Astrocyte (in vitro differentiated cells and primary cell): ENCODE measurements around the gene C1orf52. TPM values are rescaled to one million over a fixed set of nuclear protein-coding genes. Genes with fewer than 3 reads are reported as not detected.

Experiments used
- DNase-seq: peaks from one replicate; pipeline ENCODE4 v3.0.0-alpha.2; 2010; ENCODE audit warnings: low read depth
- FAIRE-seq: peaks from 2 replicates; lab custom pipeline; 2011; peaks lifted over from hg19 to GRCh38; lab: Jason Lieb, UNC
- H2AFZ ChIP-seq: 2 replicates; pipeline ENCODE4 v1.6.0; 2012; ENCODE audit warnings: low read depth, low read length, inconsistent platforms
- H3K27ac ChIP-seq: 2 replicates; pipeline ENCODE4 v1.5.1; 2011; ENCODE audit warnings: low read depth, low read length, inconsistent platforms
- H3K27me3 ChIP-seq: 2 replicates; pipeline ENCODE4 v1.6.0; 2011; ENCODE audit warnings: low read length, inconsistent platforms; ENCODE audit not compliant: insufficient read depth
- H3K36me3 ChIP-seq: 2 replicates; pipeline ENCODE4 v1.5.1; 2011; ENCODE audit warnings: low read length, inconsistent platforms; ENCODE audit not compliant: insufficient read depth
- H3K4me1 ChIP-seq: 2 replicates; pipeline ENCODE4 v1.5.1; 2011; ENCODE audit warnings: low read length, inconsistent platforms; ENCODE audit not compliant: insufficient read depth
- H3K4me2 ChIP-seq: 2 replicates; pipeline ENCODE4 v1.6.0; 2012; ENCODE audit warnings: low read length, inconsistent platforms
- H3K4me3 ChIP-seq: 2 replicates; pipeline ENCODE4 v1.5.1; 2011; ENCODE audit warnings: low read depth, mild to moderate bottlenecking, low read length, inconsistent platforms; ENCODE audit not compliant: insufficient read depth
- H3K79me2 ChIP-seq: 2 replicates; pipeline ENCODE4 v1.6.0; 2012; ENCODE audit warnings: mild to moderate bottlenecking, low read length, inconsistent platforms; ENCODE audit not compliant: insufficient read depth
- H3K9ac ChIP-seq: 2 replicates; pipeline ENCODE4 v1.6.0; 2012; ENCODE audit warnings: mild to moderate bottlenecking, low read length, inconsistent platforms
- H3K9me3 ChIP-seq: 2 replicates; pipeline ENCODE4 v1.5.1; 2012; ENCODE audit warnings: low read depth, mild to moderate bottlenecking, low read length, inconsistent platforms; ENCODE audit not compliant: insufficient read depth
- H4K20me1 ChIP-seq: 2 replicates; pipeline ENCODE4 v1.6.0; 2012; ENCODE audit warnings: low read length, inconsistent platforms; ENCODE audit not compliant: insufficient read depth
- H3K27ac Mint-ChIP-seq: one replicate; pipeline ENCODE4 v1.8.0; 2021; ENCODE audit warnings: mild to moderate bottlenecking, mixed read lengths; ENCODE audit not compliant: unreplicated experiment
- H3K27me3 Mint-ChIP-seq: one replicate; pipeline ENCODE4 v1.8.0; 2021; ENCODE audit warnings: low read depth, mixed read lengths; ENCODE audit not compliant: unreplicated experiment
- H3K36me3 Mint-ChIP-seq: one replicate; pipeline ENCODE4 v1.8.0; 2021; ENCODE audit warnings: low read depth, mixed read lengths; ENCODE audit not compliant: unreplicated experiment
- H3K4me1 Mint-ChIP-seq: one replicate; pipeline ENCODE4 v1.8.0; 2021; ENCODE audit warnings: low read depth, mixed read lengths; ENCODE audit not compliant: unreplicated experiment
- H3K4me3 Mint-ChIP-seq: one replicate; pipeline ENCODE4 v1.8.0; 2021; ENCODE audit warnings: mild to moderate bottlenecking, moderate library complexity, mixed read lengths; ENCODE audit not compliant: unreplicated experiment
- H3K9me3 Mint-ChIP-seq: one replicate; pipeline ENCODE4 v1.8.0; 2021; ENCODE audit warnings: mild to moderate bottlenecking, mixed read lengths; ENCODE audit not compliant: unreplicated experiment
- EZH2 ChIP-seq: IDR thresholded peaks from 2 replicates; pipeline ENCODE4 v1.6.1; 2012; ENCODE audit warnings: mild to moderate bottlenecking, low read length, inconsistent platforms; ENCODE audit not compliant: insufficient read depth
- total RNA-seq: library from RNA; stranded (reverse); gene quantifications from 2 replicates; pipeline ENCODE4 v1.2.1, GENCODE V29; 2021
- TF ChIP-seq, protein P1 (sequence below): IDR thresholded peaks from 2 replicates; pipeline ENCODE4 v1.5.1; 2011; ENCODE audit warnings: low read depth, mild to moderate bottlenecking, inconsistent platforms, low read length, moderate library complexity; ENCODE audit not compliant: insufficient read depth

Gene C1orf52
- total RNA-seq, 1 donor from 2014 or later: 42.4 TPM

DNA sequence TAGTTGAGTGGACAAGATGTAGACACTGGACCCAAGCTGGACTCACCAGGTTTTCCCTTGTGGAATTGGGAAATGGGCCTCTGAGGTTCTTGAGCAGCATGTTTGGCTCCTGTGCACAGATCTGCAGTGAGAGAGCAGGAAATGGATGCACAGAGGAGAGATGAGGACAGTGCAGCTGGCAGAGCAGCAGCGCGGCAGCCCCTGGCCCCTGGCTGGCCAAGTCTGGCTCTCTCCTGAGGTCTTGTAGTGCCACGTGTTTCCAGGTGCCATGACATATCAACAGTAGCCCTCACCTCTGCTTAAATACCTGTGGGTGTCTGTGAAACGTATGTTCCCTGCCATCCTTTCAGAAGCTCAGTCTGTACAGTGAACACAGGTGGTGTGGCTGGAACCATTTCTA lies 36.2 kb upstream of the C1orf52 start:
- TF ChIP-seq EZH2: no peak
- TF ChIP-seq, protein P1, sequence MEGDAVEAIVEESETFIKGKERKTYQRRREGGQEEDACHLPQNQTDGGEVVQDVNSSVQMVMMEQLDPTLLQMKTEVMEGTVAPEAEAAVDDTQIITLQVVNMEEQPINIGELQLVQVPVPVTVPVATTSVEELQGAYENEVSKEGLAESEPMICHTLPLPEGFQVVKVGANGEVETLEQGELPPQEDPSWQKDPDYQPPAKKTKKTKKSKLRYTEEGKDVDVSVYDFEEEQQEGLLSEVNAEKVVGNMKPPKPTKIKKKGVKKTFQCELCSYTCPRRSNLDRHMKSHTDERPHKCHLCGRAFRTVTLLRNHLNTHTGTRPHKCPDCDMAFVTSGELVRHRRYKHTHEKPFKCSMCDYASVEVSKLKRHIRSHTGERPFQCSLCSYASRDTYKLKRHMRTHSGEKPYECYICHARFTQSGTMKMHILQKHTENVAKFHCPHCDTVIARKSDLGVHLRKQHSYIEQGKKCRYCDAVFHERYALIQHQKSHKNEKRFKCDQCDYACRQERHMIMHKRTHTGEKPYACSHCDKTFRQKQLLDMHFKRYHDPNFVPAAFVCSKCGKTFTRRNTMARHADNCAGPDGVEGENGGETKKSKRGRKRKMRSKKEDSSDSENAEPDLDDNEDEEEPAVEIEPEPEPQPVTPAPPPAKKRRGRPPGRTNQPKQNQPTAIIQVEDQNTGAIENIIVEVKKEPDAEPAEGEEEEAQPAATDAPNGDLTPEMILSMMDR: no peak
- Histone ChIP-seq H3K9me3 (no peaks in the 10 kb centered on the region), H4K20me1 (no peaks in the 10 kb centered on the region), H3K4me2 (no peak overlapping the region), H3K9ac (no peak overlapping the region), H3K27me3 (no peaks in the 10 kb centered on the region), H2AFZ (no peak overlapping the region), H3K36me3 (no peaks in the 10 kb centered on the region), H3K4me1 (peaks cover 49% of the 10 kb centered on the region), H3K4me3 (no peak overlapping the region), H3K79me2 (no peaks in the 10 kb centered on the region), H3K27ac (peak overlapping the region; percentile 9)
- peaks cover 38% of the 10 kb centered on the region for H3K4me1 Mint-ChIP-seq
- no peak overlapping the region for H3K27ac Mint-ChIP-seq
- H3K4me3 Mint-ChIP-seq: peak overlapping the region; percentile 28
- no peaks in the 10 kb centered on the region for H3K27me3 Mint-ChIP-seq
- H3K36me3 Mint-ChIP-seq: no peaks in the 10 kb centered on the region
- H3K9me3 Mint-ChIP-seq: no peaks in the 10 kb centered on the region
- FAIRE-seq (no peak), DNase-seq (peak; percentile 14)

GRCh38 chr1:85295006-85295431 lies 35.6 kb upstream of the C1orf52 start:
- Histone ChIP-seq H3K4me3 (no peak overlapping the region), H4K20me1 (no peaks in the 10 kb centered on the region), H3K9me3 (no peaks in the 10 kb centered on the region), H3K27ac (peak overlapping the region; percentile 9), H2AFZ (no peak overlapping the region), H3K4me2 (peak overlapping the region; percentile 8), H3K79me2 (no peaks in the 10 kb centered on the region), H3K36me3 (no peaks in the 10 kb centered on the region), H3K27me3 (no peaks in the 10 kb centered on the region), H3K9ac (no peak overlapping the region), H3K4me1 (peaks cover 56% of the 10 kb centered on the region)
- Mint-ChIP-seq H3K27me3 (no peaks in the 10 kb centered on the region), H3K4me3 (no peak overlapping the region), H3K27ac (no peak overlapping the region), H3K4me1 (peaks cover 45% of the 10 kb centered on the region), H3K36me3 (no peaks in the 10 kb centered on the region), H3K9me3 (no peaks in the 10 kb centered on the region)
- FAIRE-seq (no peak), DNase-seq (peak; percentile 80)
- TF ChIP-seq EZH2: no peak

DNA sequence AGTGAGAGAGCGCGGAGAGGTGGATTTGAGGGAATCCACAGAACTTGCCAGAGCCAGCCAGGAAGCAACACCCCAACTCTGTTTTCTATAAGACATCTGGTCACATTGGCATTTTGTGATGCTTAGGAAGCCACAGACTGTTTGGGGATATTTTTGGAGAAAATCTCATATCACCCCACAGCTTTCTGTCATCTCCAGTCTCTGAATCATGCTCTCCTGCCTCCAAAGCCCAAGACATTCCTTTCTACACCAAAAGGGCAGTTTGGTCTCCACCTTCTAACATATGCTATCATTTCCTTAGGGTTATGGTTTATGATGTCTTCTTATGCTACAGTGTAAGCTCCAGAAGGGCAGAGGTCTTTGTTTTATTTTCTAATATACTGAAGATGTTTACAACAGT lies 31.4 kb upstream of the C1orf52 start:
- no peaks in the 10 kb centered on the region for H3K27me3 Mint-ChIP-seq
- Histone ChIP-seq H2AFZ (no peak overlapping the region), H4K20me1 (no peaks in the 10 kb centered on the region), H3K79me2 (no peaks in the 10 kb centered on the region), H3K4me3 (no peak overlapping the region), H3K9me3 (no peaks in the 10 kb centered on the region), H3K4me1 (peaks cover 38% of the 10 kb centered on the region), H3K27ac (peak overlapping the region; percentile 20), H3K27me3 (no peaks in the 10 kb centered on the region), H3K9ac (no peak overlapping the region), H3K36me3 (no peaks in the 10 kb centered on the region), H3K4me2 (peak overlapping the region; percentile 31)
- no peaks in the 10 kb centered on the region for H3K36me3 Mint-ChIP-seq
- H3K27ac Mint-ChIP-seq: peak overlapping the region; percentile 75
- FAIRE-seq: peak; percentile 52
- no peaks in the 10 kb centered on the region for H3K9me3 Mint-ChIP-seq
- DNase-seq: peak; percentile 54
- no peak overlapping the region for H3K4me3 Mint-ChIP-seq
- peaks cover 30% of the 10 kb centered on the region for H3K4me1 Mint-ChIP-seq
- TF ChIP-seq EZH2: no peak
- TF ChIP-seq, protein P1: no peak
